HG03342 (cell line): Measurements from ENCODE around the gene EMILIN2.
"Not testable (repeated sequence)": the region's sequence is repeated elsewhere in the genome, so short reads cannot be mapped to it uniquely, and the experiment has no call there.

ENCODE experiments used
- ATAC-seq: cut with Tn5 transposase; IDR thresholded peaks from one replicate; pipeline ENCODE4 v1.9.1; 2021; ENCODE audit warnings: mild to moderate bottlenecking, moderate library complexity; ENCODE audit not compliant: unreplicated experiment

The EMILIN2 gene

DNA sequence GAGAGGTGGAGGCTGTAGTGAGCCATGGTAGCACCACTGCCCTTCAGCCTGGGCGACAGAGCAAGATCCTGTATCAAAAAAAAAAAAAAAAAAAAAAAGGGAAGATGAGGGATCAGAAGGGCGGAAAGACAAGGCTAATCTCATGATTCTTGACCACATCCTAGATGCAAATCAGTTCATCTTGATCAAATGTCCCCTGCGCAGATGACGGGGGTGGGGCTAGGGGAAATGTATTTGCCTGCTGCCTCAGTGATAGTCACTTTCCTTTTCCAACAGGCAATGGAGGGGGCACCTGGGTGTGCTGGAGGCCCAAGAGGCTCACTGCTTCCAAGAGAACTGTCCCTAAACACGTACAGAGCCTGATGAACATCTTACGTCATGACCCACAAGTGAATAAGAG, 3.7 kb upstream of the EMILIN2 start:
- no peak for ATAC-seq

- no peak for ATAC-seq
Observed at GRCh38 chr18:2845172-2845571, 1.6 kb upstream of the EMILIN2 start.

DNA sequence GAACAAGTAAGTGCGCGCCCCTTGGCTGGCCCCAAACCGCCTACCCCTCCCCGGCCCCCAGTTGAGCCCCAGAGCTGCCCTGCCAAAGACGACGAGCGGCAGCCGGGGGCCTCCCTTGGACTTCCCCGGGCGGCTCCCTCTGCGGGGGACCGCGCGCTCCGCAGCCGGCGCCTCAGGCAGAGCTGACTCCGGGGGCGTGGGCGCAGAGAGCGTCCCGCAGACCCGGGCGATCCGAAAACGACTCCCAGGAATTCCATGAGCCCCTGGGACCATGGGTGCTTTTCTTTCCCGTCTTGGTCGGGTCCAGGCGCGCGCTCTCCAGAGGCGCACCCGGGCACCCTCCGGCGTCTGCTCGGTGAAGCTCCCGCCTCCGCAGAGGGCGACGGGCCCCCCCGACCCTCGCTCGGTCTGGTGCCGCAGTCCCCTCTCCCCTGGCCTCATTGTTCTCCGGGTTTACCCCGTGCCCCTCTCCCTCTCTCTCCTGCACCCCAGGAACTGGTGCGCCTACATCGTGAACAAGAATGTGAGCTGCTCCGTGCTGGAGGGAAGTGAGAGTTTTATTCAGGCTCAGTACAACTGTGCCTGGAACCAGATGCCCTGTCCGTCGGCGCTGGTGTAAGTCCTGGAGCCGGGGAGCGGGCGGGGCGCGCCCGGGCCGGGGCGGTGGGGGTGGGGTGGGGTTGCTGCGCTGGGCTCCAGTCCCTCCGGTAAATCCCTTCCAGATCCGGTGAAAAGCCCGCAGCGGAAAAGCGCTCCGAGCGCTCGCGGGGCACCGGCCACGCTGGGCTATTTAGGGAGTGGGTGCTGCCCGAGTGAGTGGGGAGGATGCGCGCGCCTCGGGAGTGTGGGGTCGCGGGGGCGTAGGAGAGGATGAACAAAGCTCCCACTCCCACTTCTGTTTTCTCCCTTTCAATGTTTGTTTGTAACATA, 776 bp downstream of the EMILIN2 start:
- ATAC-seq, result peak; percentile 30

- ATAC-seq, result no peak
Observed at GRCh38 chr18:2848247-2849246, 1.7 kb downstream of the EMILIN2 start.

- ATAC-seq, result no peak
Observed at GRCh38 chr18:2850816-2851215, 4.0 kb downstream of the EMILIN2 start.

DNA sequence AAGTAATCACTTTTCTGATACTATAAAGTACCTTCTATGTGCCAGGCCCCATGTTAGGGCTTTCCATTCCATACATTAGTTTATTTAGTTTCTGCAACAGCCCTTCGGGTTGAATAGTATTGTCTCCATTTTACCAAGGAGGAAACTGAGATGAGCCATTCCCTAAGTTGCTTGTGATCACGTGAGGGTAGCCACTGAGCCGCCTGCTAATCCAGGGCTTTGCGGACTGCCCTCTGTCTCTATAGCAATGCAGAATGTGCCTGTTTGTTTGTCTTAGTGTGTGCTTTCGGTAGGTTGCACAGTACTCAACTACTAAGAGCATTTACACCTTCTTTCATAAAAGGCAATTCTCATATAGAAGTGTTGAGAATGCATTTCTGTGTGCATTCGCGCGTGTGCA, 5.0 kb downstream of the EMILIN2 start:
- no peak for ATAC-seq

- ATAC-seq, result not testable (repeated sequence)
Observed at GRCh38 chr18:2852460-2852859, 5.7 kb downstream of the EMILIN2 start.

GRCh38 chr18:2853173-2853925, 6.5 kb downstream of the EMILIN2 start:
- no peak for ATAC-seq

DNA sequence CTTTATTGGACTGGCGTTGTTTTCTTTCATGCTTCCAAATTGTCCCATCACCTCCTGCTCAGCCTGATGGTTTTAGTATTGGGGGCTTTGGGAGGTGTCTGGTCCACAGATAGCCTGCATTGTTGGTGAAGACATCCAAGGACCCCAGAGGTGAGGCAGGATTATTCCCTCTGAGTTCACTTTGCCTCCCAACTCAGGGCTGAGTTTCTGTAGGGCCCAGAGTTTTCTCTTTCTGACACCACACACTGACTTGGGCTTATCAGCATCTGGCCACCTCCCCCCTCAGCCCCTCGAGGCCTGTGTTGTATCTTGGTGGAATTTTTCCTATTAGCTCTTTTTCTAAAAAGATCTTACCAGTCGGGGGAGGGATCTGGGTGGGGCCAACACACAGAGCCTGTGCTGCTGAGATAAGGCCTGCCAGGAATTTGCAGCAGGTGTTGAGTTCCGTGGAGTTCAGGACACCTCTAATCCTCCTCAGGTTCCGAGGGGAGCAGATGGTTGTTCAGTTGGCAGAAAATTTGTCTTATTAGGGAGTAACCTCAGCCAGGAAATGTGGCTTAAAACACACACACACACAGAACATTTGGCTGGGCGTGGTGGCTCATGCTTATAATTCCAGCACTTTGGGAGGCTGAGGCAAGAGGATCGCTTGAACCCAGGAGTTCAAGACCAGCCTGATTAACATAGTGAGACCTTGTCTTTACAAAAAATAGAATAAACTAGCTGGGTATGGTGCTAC, 7.3 kb downstream of the EMILIN2 start:
- ATAC-seq, result no peak

DNA sequence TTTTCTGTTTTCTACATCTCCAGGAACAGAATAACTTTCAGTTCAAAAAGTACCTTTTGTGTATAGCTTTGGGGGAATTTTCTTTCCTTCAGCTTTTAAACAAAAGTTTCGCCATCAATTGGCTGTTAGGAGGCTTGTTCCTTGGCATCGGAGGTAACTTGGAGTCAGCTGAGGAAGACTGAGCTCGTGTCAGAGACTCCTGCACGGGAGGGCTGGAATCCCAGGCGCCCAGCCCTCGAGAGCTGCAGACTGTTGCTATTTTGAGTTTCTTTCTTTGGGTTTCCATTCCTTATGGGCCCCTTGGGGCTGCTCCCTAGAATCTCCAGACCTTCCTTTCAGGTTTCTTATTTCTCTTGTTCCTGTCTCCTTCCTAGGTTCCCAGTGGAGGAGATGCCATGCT, 8.1 kb downstream of the EMILIN2 start:
- ATAC-seq, result no peak

DNA sequence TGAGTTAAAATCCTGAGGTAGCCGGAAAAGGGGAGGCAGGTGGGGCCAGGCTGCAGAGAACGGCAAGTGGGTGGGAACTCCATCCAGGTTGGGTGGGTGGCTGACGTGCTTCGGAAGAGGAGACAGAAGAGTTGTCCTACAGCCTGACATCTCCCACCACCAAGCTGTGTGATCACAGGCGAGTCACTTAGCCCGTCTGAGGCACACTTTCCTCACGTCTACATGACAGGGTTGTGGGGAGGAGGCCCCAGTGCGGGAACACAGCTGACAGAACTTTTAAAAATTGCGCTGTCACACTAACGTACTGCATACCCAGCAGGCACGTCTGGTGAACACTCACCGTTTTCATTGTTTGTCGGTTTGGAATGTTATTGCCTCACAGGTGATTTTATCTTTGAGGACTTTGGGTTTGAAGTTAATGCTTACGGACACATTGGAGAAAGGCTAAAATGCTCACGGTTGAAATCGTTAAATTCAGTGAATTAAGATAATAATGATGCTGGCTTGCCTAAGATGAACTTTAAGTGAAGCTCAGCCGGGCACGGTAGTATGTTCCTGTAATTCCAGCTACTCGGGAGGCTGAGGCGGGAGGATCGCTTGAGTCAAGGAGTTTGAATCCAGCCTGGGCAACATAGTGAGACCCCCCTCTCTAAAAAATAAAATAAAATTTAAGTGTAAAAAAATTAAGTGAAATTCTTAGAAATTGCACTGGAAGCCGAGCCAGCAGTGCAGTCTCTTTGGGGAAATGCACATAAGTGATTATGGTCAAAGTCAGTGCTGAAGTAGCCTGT, 8.9 kb downstream of the EMILIN2 start:
- no peak for ATAC-seq

DNA sequence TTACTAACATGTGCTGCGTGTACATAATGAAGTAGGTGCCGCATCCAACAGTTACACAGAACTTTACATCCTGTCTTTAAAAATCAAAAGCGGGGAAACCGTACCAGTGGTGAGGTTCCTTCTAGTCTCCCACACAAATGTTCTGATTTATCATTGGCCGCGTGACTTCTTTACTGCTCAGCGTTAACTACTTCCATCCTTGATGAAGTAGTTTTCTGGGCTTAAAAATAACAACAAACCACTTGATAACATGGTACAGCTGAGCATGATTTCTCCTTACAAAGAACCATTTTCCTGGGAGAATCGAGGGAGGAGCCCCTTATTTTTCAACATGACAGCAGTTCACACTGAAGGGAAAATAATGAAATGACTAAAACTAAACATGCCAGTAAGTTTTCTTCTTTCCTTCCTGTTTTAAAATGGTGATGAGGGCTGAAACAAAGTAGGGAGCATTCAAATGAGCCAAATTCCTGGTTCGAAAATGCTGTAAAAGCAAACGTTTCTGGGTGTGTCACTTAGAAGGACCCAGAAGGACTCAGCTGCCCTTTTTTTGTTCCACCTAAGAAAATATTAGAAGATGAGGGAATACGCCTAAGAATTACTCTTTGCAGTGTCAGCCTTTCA, 9.9 kb downstream of the EMILIN2 start:
- ATAC-seq, result no peak

DNA sequence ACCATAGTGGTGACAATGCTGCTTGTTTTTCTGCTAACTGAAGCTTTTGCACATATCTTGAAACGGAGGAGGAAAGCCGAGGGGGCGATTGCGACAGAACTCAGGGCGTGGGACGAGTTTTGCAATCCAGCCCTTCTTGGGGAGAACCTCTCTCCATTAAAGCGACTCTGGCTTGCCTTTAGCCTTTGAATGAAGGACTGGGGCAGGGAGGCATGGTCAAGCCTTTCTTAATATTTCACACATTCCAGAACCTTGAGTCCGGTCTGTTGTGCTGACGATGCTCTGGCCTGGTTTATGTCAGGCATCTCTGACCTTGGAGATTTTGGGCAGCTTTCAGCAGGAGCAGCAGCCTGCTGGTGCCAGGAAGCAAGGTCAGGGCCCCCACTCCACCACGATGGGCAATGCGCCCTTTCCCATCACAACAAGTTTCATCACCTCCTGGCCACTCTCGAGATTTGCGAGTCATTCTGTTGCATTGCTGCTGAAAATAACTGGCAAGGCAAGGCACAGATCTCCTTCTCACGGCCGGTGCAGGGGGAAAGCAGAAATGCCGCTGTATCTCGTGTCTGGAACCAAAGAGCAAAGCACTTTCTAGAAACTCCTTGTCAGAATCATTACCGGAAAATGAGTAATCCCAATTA, 10.8 kb downstream of the EMILIN2 start:
- no peak for ATAC-seq

- not testable (repeated sequence) for ATAC-seq
Observed at GRCh38 chr18:2860397-2860796, 13.6 kb downstream of the EMILIN2 start.

- not testable (repeated sequence) for ATAC-seq
Observed at GRCh38 chr18:2863997-2864396, 17.2 kb downstream of the EMILIN2 start.

DNA sequence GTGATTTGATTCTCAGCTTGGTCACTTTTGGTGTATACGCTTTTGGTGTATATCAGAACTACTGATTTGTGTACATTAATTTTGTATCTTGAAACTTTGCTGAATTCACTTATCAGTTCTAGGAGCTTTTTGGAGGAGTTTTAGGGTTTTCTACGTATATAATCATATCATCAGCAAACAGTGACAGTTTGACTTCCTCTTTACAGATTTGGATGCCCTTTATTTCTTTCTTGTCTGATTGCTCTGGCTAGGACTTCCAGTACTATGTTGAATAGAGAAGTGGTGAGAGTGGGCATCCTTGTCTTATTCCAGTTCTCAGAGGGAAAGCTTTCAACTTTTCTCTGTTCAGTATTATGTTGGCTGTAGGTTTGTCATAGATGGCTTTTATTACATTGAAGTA, 19.7 kb downstream of the EMILIN2 start:
- ATAC-seq, result not testable (repeated sequence)

DNA sequence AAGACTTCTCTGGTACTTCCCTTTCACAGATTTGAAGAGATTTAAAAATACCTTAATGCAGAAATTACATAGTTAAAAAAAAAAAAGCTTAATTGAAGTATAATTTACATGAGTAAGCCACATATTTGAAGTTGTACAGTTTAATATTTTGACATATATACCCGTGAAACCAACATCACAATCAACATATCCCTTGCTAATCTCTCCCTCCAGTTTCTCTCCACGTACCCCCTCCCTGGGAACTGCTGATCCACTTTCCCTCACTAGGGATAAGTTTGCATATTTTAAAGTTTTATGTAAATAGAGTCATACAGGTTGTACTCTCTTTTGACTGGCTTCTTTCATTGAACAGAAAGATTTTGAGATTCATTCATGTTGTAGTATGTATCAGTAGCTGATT, 22.4 kb downstream of the EMILIN2 start:
- no peak for ATAC-seq

- no peak for ATAC-seq
Observed at GRCh38 chr18:2871111-2871720, 24.4 kb downstream of the EMILIN2 start.
